Nephron progenitor cell (in vitro differentiated cells): ENCODE results near the gene SLC28A1.

Experiments
- DNase-seq: peaks from one replicate; pipeline ENCODE4 v3.0.0; 2021
- H3K27ac Mint-ChIP-seq: 2 replicates; pipeline ENCODE4 v1.8.0; 2021; ENCODE audit warnings: mild to moderate bottlenecking, moderate library complexity, mixed read lengths
- H3K27me3 Mint-ChIP-seq: 2 replicates; pipeline ENCODE4 v1.8.0; 2021; ENCODE audit warnings: mild to moderate bottlenecking, low read depth, mixed read lengths; ENCODE audit not compliant: poor library complexity
- H3K36me3 Mint-ChIP-seq: 2 replicates; pipeline ENCODE4 v1.8.0; 2021; ENCODE audit warnings: low read depth, mixed read lengths
- H3K4me1 Mint-ChIP-seq: 2 replicates; pipeline ENCODE4 v1.8.0; 2021; ENCODE audit warnings: mixed read lengths
- H3K4me3 Mint-ChIP-seq: 2 replicates; pipeline ENCODE4 v1.8.0; 2021; ENCODE audit warnings: mild to moderate bottlenecking, moderate library complexity, mixed read lengths
- H3K9me3 Mint-ChIP-seq: 2 replicates; pipeline ENCODE4 v1.8.0; 2021; ENCODE audit warnings: mild to moderate bottlenecking, moderate library complexity, mixed read lengths
- CTCF ChIP-seq: fragments of 200-600 bp; sonication (generic); IDR thresholded peaks from 2 replicates; pipeline ENCODE4 v1.5.0; 2021; ENCODE audit warnings: antibody characterized with exemption

SLC28A1 gene

DNA sequence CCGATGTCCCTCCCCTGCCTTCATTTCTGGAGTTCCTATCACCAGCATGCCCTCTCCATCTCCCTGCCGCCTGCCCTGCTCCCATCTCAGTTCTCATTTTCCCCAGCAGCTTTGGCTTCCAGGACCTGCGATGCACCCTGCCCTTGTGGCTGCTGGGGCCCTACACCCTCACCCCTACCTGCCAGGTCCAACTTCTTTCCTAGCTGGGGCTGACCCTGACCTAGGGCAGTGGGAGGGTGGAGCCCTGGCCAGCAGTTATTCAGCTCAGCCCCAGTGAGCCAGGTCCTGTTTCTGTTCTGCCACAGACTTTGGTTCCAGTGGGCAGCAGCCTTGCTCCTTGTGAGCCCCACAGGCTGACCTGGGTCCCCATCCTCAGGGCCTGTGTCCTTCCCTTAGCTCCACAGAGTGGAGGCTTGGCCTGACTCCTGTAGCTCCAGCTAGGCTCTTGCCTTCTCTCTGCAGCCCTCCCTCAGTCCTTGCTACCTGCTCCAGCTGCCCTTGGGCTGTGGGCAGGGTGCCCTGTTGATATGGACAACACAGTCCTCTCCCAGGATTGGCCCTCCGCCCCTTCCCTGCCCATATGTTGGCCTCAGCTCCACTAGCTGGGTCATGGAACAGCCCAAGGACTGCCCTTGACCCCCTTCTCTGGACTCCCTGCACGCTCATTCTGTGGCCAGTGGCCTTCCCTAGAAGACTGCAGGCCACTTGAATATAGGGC, 62.5 kb downstream of the SLC28A1 start:
- peaks cover 39% of the 10 kb centered on the region for H3K27me3 Mint-ChIP-seq
- no peak for DNase-seq
- H3K9me3 Mint-ChIP-seq = no peaks in the 10 kb centered on the region
- no peak overlapping the region for H3K4me3 Mint-ChIP-seq
- peaks cover 19% of the 10 kb centered on the region for H3K4me1 Mint-ChIP-seq
- H3K27ac Mint-ChIP-seq = no peak overlapping the region
- TF ChIP-seq CTCF = no peak
- H3K36me3 Mint-ChIP-seq = no peaks in the 10 kb centered on the region

DNA sequence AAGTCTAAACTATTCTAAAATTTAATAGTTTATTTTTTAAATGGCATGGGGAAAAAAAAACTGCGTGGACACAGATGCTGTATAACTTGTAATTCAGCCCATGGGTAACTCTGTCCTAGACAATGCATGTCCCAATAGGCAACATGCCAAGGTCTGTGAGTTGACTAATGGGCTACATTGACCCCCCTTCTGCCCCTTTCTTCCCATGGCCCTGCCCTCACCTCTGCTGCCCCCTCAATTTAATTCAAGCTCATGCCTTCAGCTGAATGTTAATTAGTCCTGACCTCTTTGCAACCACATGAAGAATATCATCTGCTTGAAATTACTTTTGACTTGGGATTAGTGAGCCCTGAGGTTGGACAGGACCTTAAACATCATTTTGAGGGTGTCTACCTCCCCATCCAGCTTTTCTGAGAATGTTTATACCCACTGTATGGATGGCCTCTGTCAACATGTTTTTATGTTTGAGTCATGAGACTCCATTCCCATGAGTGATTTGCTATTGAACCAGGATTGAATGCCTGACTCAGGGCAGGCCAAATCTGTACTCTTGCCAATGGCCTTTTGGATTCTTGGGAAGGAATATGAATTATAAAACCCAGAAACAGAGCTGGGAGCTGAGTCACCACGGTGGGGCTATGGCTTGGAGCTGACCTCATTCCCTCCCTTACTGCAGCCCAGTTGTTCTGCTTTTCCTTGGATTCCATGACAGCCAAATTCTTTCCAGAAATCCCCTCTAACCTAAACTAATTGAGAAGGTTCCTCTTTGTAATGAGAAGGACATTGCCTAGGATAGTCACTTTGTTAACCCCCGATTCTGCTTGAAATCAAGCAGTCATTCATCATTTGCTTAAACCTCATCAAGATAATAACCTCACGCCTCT, 63.7 kb downstream of the SLC28A1 start:
- H3K27ac Mint-ChIP-seq = no peak overlapping the region
- no peak for DNase-seq
- no peaks in the 10 kb centered on the region for H3K36me3 Mint-ChIP-seq

GRCh38 chr15:84949043-84949442, 64.6 kb downstream of the SLC28A1 start:
- no peak for TF ChIP-seq CTCF
- Mint-ChIP-seq H3K4me3 (no peak overlapping the region), H3K9me3 (no peaks in the 10 kb centered on the region), H3K36me3 (no peaks in the 10 kb centered on the region), H3K27ac (no peak overlapping the region), H3K27me3 (peaks cover 39% of the 10 kb centered on the region), H3K4me1 (peaks cover 19% of the 10 kb centered on the region)
- DNase-seq = no peak

More for the DNA sequence above, 63.7 kb downstream of the SLC28A1 start:
- Mint-ChIP-seq H3K9me3 (no peaks in the 10 kb centered on the region), H3K4me3 (no peak overlapping the region), H3K27me3 (peaks cover 39% of the 10 kb centered on the region), H3K4me1 (peaks cover 19% of the 10 kb centered on the region)
- TF ChIP-seq CTCF = no peak

DNA sequence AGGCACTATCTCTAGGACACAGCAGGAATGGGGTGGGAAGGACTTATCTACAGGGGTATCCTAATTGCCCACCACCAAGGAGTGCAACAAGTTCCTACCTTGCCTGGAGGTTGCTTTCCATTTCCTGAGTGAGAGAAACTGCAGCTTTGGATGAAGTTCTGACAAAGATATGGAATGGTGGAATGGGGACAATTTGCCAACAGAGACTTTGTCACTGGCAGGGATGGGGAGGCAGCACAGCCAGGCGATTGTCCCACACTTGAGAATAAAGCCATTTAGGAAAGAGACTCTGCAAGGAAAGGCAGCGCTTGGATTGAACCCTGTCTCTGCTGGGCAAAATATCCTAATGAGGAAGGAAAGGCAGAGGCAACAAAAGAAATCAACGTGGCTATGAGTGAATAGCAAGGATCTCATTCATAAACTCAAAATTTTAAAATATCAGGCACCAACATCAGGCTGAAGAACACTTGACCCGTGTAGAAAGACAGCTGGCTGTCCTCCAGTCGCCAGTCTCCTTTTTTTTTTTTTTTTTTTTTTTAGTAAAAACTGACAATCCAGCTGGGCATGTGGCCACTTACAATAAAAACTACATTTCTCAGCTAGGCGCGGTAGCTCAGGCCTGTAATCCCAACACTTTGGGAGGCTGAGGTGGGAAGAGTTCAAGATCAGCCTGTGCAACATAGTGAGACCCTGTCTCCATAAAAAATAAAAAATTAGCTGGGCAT, 65.5 kb downstream of the SLC28A1 start:
- Mint-ChIP-seq H3K9me3 (no peaks in the 10 kb centered on the region), H3K27me3 (peaks cover 35% of the 10 kb centered on the region), H3K27ac (peak overlapping the region; percentile 79), H3K4me3 (no peak overlapping the region), H3K36me3 (no peaks in the 10 kb centered on the region), H3K4me1 (peaks cover 18% of the 10 kb centered on the region)
- DNase-seq = no peak
- no peak for TF ChIP-seq CTCF

- no peak overlapping the region for H3K4me3 Mint-ChIP-seq
- H3K27me3 Mint-ChIP-seq = peaks cover 34% of the 10 kb centered on the region
- TF ChIP-seq CTCF = no peak
- H3K9me3 Mint-ChIP-seq = no peaks in the 10 kb centered on the region
- H3K4me1 Mint-ChIP-seq = peaks cover 22% of the 10 kb centered on the region
- H3K27ac Mint-ChIP-seq = peak overlapping the region; percentile 79
- DNase-seq = no peak
- H3K36me3 Mint-ChIP-seq = no peaks in the 10 kb centered on the region
Observed at GRCh38 chr15:84950570-84951111, 66.2 kb downstream of the SLC28A1 start.
